Stimulated activated naive B cell treated with anti-CD40 and anti-IgM and Interleukin-4, amounts not matched to agents 10 μg/mL and 1 μg/mL and 100 μg/mL, for 72 hours (primary cell): ENCODE data around the gene PNLIPRP1.

Source experiments
- ATAC-seq, 2 donors: fragments of 150-1000 bp; cut with Tn5 transposase; replicated peaks; 2 replicates each; pipeline ENCODE4 v1.10.0; 2021; ENCODE audit warnings: moderate library complexity in 1 of 2
- DNase-seq: peaks from one replicate; pipeline ENCODE4 v3.0.0; 2021
- H3K27ac Mint-ChIP-seq: one replicate; pipeline ENCODE4 v1.8.0; 2022; ENCODE audit warnings: mild to moderate bottlenecking, mixed read lengths
- H3K27me3 Mint-ChIP-seq, 2 donors: one replicate each; pipeline ENCODE4 v1.8.0; 2022; ENCODE audit warnings: mixed read lengths in 2 of 2
- H3K36me3 Mint-ChIP-seq, 2 donors: one replicate each; pipeline ENCODE4 v1.8.0; 2022; ENCODE audit warnings: mixed read lengths in 2 of 2, mild to moderate bottlenecking in 1 of 2
- H3K4me1 Mint-ChIP-seq, 2 donors: one replicate each; pipeline ENCODE4 v1.8.0; 2022; ENCODE audit warnings: mixed read lengths in 2 of 2, mild to moderate bottlenecking in 1 of 2
- H3K4me3 Mint-ChIP-seq, 2 donors: one replicate each; pipeline ENCODE4 v1.8.0; 2022; ENCODE audit warnings: mild to moderate bottlenecking in 2 of 2, mixed read lengths in 2 of 2, moderate library complexity in 1 of 2
- H3K9me3 Mint-ChIP-seq, 2 donors: one replicate each; pipeline ENCODE4 v1.8.0; 2022; ENCODE audit warnings: mixed read lengths in 2 of 2, mild to moderate bottlenecking in 1 of 2

Gene PNLIPRP1

DNA sequence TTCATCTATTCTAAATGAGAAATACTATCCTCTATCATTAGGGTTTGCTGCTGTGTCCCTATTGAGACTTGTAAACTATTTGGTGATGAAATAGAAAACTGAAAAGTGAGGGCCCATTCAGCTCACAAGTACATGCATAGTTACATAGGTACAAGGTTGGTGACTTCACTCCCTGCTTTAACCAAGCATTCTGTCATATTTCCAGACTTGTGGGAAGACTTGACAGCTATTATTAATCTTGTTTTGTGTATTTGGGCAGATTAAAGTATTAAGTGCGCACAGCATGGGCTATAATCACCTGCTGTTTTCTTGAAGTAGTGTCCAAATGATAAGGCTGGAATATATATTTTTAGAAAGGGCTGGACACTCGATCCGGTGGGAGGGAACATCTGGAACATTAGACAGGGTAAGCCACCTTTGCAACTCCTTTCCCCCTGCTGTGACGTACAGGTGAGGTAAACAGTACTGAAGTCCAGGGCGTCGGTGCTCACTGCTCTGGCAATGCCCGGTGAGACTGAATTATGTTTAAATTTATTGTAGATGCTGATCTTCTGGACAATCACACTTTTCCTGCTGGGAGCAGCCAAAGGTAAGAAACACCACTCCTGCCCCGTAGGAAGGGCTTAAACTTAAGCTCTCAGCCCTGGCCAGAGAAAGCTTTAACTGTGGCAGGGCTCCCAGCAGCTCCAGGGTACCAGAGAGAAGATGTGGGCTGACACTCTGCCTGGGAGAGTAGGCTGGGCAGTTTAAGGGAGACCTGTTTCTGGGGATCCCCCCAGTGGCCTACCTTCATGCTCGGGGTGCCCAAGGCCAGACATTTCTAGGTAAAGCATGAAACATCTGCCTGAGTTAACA, at the start of gene PNLIPRP1:
Gene PNLIPRP1 (plus strand): TSS at position 370 of the 855 bp plus-strand sequence. CDS start 171 bp downstream, at position 541.
- H3K4me3 Mint-ChIP-seq, result no peak within 1 kb of the TSS
- ATAC-seq (no peak), DNase-seq (no peak)
- H3K4me1 Mint-ChIP-seq, result no peaks in the 10 kb centered on the region
- no peaks in the 10 kb centered on the region for H3K36me3 Mint-ChIP-seq
- H3K9me3 Mint-ChIP-seq, result peaks cover 2 to 3% of the 10 kb centered on the region in 2 donors
- H3K27me3 Mint-ChIP-seq, result no peaks in the 10 kb centered on the region
- no peak within 1 kb of the TSS for H3K27ac Mint-ChIP-seq

DNA sequence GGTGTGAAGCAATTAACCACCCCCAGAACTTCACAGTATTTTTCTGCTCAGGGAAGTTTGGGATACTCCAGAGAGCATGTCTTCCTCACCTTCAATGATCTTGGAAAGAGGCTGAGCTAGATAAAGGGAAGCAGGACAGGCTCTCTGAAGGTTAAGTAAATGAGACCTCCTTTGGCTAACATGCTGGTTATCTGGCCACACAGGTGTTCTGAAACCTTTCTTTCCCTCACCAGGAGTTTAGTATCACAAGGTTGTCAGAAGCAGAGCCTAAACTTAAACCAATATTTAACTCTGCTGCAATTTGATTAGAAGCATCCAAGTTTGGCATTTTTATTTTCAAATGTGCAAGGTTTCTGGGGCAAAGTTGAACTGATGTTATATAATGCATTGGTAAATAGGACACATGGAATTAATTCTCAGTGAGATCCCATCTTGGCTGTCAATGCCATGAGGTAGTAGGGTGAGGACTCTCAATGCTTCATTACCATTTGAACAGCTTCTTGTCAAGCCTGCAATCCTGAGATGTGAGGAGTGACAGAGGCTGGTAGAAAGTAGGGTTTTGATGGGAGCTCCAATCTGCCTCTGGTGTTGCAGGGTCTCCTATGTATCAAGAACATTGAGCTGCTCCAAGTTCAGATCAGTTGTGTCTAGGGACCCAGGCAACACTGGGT, 48.6 kb upstream of the PNLIPRP1 start:
- H3K36me3 Mint-ChIP-seq, result no peaks in the 10 kb centered on the region
- H3K27me3 Mint-ChIP-seq, result peaks cover 3 to 8% of the 10 kb centered on the region in 2 donors
- DNase-seq (no peak), ATAC-seq (no peak)
- H3K9me3 Mint-ChIP-seq, result peaks cover 0 to 9% of the 10 kb centered on the region in 2 donors
- H3K4me1 Mint-ChIP-seq, result no peaks in the 10 kb centered on the region
- no peak overlapping the region for H3K27ac Mint-ChIP-seq
- no peak overlapping the region for H3K4me3 Mint-ChIP-seq

DNA sequence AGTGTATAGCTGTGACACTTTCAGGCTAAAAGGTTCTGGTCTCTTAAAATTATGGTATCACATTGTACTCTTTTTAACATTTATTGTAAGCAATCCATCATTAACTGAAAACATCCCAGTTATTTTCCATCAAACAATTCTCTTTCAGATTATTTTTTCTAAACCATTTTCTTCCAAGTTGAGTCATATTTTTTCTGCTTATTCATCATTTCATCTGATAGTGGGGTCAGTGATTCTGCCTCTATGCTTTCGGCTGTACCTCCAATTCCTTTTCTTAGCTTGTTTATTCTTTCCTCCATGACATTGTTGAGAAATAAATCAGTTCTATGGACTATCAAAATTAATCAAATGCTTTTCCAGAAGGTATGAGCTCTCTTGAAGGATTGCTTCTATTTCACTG, 45.6 kb upstream of the PNLIPRP1 start:
- Mint-ChIP-seq H3K27me3 (peaks cover 0 to 7% of the 10 kb centered on the region in 2 donors), H3K4me3 (no peak overlapping the region), H3K27ac (no peak overlapping the region), H3K9me3 (peaks cover 0 to 3% of the 10 kb centered on the region in 2 donors), H3K4me1 (no peaks in the 10 kb centered on the region), H3K36me3 (no peaks in the 10 kb centered on the region)
- no peak for DNase-seq
- no peak for ATAC-seq

DNA sequence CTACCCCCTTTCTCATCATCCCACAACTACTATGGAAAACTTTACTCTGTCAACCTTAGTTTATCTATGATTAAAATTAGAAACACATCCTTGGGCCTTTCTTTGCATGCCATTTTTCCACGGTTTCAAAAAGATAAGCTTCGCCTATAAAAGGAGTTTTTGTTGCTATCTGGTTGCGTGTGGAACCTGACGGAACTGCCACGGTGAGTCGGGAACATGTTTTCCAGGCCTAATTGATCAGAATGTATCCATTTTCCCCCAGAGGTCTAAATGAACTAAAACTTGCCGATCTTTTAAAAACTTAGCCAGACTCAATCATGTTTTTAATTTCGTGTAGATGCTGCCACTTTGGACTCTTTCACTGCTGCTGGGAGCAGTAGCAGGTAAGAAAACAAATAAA, 45.0 kb upstream of the PNLIPRP1 start, which contains the start of gene PNLIP:
Gene PNLIP (plus strand): TSS at position 176 of the 400 bp plus-strand sequence. CDS start 162 bp downstream, at position 338.
- ATAC-seq (no peak), DNase-seq (no peak)
- Mint-ChIP-seq H3K9me3 (no peaks in the 10 kb centered on the region), H3K27ac (no peak within 1 kb of the TSS), H3K4me3 (no peak within 1 kb of the TSS), H3K4me1 (no peaks in the 10 kb centered on the region), H3K36me3 (no peaks in the 10 kb centered on the region), H3K27me3 (peaks cover 0 to 1% of the 10 kb centered on the region in 2 donors)

DNA sequence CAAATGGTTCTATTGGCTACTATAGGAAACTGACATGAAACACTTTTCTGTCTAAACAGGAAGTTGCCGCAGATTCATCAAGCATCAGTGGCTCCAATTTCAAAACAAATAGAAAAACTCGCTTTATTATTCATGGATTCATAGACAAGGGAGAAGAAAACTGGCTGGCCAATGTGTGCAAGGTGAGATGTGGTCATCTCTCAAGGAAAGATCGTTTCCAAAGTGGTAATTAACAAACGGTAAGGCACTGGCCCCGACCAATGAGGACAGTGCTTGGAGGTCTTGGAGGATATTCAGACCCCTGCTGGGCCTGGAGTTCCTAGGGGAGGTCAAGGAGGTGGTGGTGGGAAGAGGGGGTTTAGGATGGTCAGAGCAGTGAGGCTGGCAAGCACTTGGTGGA, 42.5 kb upstream of the PNLIPRP1 start:
- no peak overlapping the region for H3K27ac Mint-ChIP-seq
- no peaks in the 10 kb centered on the region for H3K27me3 Mint-ChIP-seq
- DNase-seq, result no peak
- no peak for ATAC-seq
- H3K4me1 Mint-ChIP-seq, result no peaks in the 10 kb centered on the region
- H3K4me3 Mint-ChIP-seq, result no peak overlapping the region
- no peaks in the 10 kb centered on the region for H3K9me3 Mint-ChIP-seq
- no peaks in the 10 kb centered on the region for H3K36me3 Mint-ChIP-seq

DNA sequence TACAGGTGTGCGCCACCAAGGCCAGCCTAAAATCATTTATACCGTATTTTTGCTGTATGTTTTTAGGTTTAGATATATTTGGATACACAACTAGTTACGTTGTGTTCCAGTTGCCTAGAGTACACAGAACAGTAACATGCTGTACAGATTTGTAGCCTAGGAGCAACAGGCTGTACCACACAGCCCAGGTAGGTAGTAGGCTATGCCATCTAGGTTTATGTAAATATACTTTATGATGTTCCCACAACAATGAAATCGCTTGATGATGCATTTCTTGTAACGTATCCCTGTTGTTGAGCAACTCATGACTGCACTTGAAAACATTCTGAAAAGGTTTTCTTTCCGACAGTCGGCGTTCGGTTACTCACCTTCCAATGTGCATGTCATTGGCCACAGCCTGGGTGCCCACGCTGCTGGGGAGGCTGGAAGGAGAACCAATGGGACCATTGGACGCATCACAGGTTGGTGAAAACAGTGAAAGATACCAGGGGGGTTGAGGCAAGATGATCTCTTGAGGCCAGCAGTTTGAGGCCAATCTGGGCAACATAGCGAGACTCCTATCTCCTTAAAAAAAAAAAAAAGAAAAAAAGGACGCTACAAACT, 37.3 kb upstream of the PNLIPRP1 start:
- H3K4me1 Mint-ChIP-seq, result no peaks in the 10 kb centered on the region
- no peaks in the 10 kb centered on the region for H3K9me3 Mint-ChIP-seq

DNA sequence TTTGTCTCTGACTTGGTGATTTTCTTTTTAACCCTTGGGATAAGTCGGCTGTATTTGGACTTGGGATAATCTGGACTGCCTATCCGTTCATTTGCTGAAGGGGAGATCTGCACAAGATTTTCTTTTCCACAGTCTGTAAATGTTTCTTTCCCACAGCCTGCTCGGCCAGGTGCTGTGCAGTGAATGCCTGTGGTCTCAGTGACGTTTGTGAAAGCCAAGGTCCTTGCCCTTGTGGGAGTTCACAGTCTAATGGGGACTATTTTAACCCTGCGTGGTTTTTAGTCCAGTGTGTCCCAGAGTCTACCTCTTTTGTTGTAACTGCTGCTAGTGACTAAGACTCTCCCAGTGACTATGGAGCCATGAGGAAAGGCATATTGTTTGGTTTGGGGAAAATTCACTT, 36.1 kb upstream of the PNLIPRP1 start:
- peaks cover 0 to 4% of the 10 kb centered on the region in 2 donors for H3K27me3 Mint-ChIP-seq
- no peaks in the 10 kb centered on the region for H3K4me1 Mint-ChIP-seq
- H3K4me3 Mint-ChIP-seq, result no peak overlapping the region
- DNase-seq (no peak), ATAC-seq (no peak)
- no peak overlapping the region for H3K27ac Mint-ChIP-seq
- H3K9me3 Mint-ChIP-seq, result no peaks in the 10 kb centered on the region
- no peaks in the 10 kb centered on the region for H3K36me3 Mint-ChIP-seq

More for the DNA sequence above, 37.3 kb upstream of the PNLIPRP1 start:
- no peak overlapping the region for H3K27ac Mint-ChIP-seq
- H3K36me3 Mint-ChIP-seq, result no peaks in the 10 kb centered on the region
- H3K4me3 Mint-ChIP-seq, result no peak overlapping the region
- H3K27me3 Mint-ChIP-seq, result no peaks in the 10 kb centered on the region
- no peak for ATAC-seq
- no peak for DNase-seq

DNA sequence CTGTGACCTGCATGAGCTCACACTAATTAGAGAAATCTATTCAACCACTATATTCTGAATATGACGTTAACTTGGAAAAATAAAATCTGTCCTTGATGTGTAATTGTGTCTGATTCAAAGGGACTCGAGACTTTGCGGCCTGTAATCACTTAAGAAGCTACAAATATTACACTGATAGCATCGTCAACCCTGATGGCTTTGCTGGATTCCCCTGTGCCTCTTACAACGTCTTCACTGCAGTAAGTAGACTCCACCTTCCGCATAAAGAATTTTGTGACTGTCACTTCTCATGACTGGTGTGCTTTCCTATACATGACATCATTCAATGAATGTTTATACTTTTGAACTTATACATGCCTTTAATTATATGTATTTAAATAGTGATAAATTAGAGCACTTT, 34.9 kb upstream of the PNLIPRP1 start:
- Mint-ChIP-seq H3K27me3 (peaks cover 0 to 4% of the 10 kb centered on the region in 2 donors), H3K36me3 (no peaks in the 10 kb centered on the region), H3K4me1 (no peaks in the 10 kb centered on the region), H3K4me3 (no peak overlapping the region), H3K27ac (no peak overlapping the region), H3K9me3 (no peaks in the 10 kb centered on the region)
- DNase-seq, result no peak
- no peak for ATAC-seq

DNA sequence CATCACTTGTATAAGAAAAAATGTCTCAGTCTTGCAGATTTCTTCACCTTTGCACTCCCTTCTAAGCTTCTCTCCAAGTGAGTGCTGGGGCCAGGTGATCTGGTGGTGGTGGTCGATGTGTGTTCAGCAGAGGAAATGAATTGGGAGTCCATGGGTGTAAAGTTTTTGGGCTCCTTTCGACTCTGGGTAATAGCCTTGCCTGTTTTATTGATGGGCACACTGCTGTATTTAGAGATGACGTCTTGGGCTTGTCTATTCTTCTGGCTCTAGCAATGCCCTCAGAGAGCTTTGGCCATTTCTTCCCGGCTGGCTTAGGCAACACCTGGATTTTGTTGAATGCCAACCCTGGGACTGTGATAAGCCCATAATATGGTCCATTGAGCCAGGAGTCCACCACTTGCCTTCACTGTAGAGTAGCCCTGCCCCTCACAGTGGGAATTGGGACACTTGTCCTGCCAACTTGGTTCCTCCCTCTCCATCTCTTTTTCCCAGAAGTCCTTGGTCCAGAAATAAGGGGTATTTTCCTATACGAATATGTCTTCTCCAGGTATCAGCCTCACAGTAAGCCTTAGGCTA, 33.4 kb upstream of the PNLIPRP1 start:
- DNase-seq (no peak), ATAC-seq (no peak)
- Mint-ChIP-seq H3K4me1 (no peaks in the 10 kb centered on the region), H3K27ac (no peak overlapping the region), H3K27me3 (peaks cover 0 to 4% of the 10 kb centered on the region in 2 donors), H3K9me3 (no peaks in the 10 kb centered on the region), H3K4me3 (no peak overlapping the region), H3K36me3 (no peaks in the 10 kb centered on the region)

DNA sequence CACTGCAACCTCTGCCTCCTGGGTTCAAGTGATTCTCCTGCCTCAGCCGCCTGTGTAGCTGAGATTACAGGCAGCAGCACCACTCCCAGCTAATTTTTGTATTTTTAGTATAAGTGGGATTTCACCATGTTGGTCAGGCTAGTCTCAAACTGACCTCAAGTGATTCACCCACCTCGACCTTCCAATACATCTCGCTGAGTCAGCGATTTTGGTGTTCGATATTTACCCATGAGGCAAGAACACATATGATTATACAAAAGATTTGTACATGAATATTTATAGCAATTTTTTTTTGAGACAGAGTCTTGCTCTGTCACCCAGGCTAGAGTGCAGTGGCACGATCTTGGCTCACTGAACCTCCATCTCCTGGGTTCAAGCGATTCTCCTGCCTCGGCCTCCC, 25.2 kb upstream of the PNLIPRP1 start:
- H3K9me3 Mint-ChIP-seq, result peaks cover 2 to 10% of the 10 kb centered on the region in 2 donors
- H3K27ac Mint-ChIP-seq, result no peak overlapping the region
- no peaks in the 10 kb centered on the region for H3K36me3 Mint-ChIP-seq
- no peaks in the 10 kb centered on the region for H3K4me1 Mint-ChIP-seq
- DNase-seq (no peak), ATAC-seq (no peak)
- H3K27me3 Mint-ChIP-seq, result peaks cover 0 to 4% of the 10 kb centered on the region in 2 donors
- H3K4me3 Mint-ChIP-seq, result no peak overlapping the region

DNA sequence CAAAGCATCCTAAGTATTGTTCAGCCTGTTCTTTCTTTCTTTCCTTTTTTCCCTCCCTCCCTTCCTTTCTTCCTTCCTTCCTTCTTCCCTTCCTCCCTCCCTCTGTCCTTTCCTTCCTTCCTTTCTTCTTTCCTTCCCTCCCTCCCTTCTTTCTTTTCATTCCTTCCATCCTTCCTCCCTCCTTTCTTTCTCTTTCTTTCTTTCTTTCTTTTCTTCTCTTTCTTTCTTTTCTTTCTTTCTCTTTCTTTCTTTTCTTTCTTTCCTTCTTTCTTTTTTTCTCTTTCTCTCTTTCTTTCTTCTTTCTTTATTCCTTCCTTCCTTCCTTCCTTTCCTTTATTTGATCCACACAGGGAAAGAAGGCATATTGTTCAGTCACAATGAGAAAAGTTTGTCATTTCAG, 23.8 kb upstream of the PNLIPRP1 start:
- Mint-ChIP-seq H3K27ac (no peak overlapping the region), H3K36me3 (no peaks in the 10 kb centered on the region), H3K4me3 (no peak overlapping the region), H3K27me3 (peaks cover 0 to 4% of the 10 kb centered on the region in 2 donors), H3K4me1 (no peaks in the 10 kb centered on the region), H3K9me3 (peaks cover 2 to 10% of the 10 kb centered on the region in 2 donors)
- DNase-seq (no peak), ATAC-seq (no peak)

DNA sequence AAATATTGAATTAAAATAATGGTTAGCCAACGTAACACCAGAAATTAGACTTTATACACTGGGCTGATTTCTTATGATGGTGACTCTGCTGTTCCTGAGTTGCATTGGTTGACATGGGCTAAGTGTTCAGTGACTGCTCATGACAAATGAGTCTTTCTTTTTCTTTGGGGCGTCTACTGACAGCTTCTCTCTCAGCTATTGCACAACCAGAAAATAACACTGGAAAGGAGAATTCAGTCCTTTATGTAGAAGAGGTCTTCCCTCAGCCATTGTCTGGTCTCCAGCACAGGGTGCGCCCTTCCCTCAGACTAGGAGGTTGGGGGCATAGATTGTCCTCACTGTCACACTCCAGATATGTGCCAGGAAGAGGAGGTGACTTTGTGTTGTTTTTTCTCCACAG, 23.4 kb upstream of the PNLIPRP1 start:
- DNase-seq (no peak), ATAC-seq (no peak)
- H3K27ac Mint-ChIP-seq, result no peak overlapping the region
- H3K4me1 Mint-ChIP-seq, result no peaks in the 10 kb centered on the region
- peaks cover 2 to 10% of the 10 kb centered on the region in 2 donors for H3K9me3 Mint-ChIP-seq
- H3K4me3 Mint-ChIP-seq, result no peak overlapping the region
- no peaks in the 10 kb centered on the region for H3K36me3 Mint-ChIP-seq
- H3K27me3 Mint-ChIP-seq, result peaks cover 0 to 4% of the 10 kb centered on the region in 2 donors

DNA sequence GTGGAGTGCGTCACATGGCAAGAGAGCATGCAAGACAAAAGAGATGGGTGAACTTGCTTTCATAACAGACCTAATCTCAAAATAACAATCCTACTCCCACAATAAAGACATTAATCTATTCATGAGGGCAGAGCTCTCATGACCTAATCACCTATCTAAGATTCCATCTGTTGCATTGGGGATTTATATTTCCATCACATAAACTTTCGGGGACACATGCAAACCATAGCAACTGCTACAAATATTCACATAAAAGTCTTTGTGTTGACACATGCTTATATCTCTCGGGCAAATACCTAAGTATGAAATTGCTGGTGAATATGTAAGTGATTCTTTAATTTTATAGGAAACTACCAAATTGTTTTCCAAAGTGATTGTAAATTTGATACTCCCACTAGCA, 16.0 kb upstream of the PNLIPRP1 start:
- no peak overlapping the region for H3K4me3 Mint-ChIP-seq
- H3K4me1 Mint-ChIP-seq, result no peaks in the 10 kb centered on the region
- no peak overlapping the region for H3K27ac Mint-ChIP-seq
- DNase-seq, result no peak
- no peak for ATAC-seq
- H3K36me3 Mint-ChIP-seq, result no peaks in the 10 kb centered on the region
- no peaks in the 10 kb centered on the region for H3K27me3 Mint-ChIP-seq
- no peaks in the 10 kb centered on the region for H3K9me3 Mint-ChIP-seq

DNA sequence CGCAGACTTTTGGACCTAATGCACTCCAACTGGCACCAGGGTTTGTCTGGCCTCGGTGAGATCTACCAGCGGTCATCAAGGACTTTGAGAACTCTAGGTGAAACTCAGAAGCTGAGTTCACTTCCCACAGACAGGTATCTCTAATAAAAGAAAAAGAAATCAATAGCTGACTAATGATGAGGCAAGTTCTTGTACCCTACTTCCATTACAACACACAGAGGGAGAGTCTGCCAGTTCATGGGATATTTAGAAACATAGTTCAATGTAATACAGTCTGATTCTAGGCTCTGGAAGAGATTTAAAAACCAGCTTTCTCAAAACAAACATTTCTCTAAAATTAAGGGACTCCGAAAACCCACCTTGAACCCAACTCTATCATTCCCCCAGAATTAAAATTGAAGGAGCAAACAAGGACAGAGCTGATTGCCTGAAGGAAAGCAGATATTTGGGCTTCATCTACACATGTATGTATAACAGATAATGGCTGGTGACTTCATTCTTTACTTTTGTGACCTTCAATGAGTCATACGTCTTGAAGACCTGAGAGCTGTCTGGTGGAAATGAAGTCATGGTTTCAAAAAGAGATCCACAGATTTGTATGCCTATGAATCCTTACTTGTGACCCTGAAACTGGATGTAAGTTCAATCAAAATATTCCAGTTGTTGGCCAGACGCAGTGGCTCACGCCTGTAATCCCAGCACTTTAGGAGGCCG, 2.7 kb upstream of the PNLIPRP1 start:
- Mint-ChIP-seq H3K9me3 (peaks cover 2 to 6% of the 10 kb centered on the region in 2 donors), H3K27me3 (no peaks in the 10 kb centered on the region), H3K4me3 (no peak overlapping the region), H3K4me1 (no peaks in the 10 kb centered on the region), H3K36me3 (no peaks in the 10 kb centered on the region), H3K27ac (no peak overlapping the region)
- no peak for ATAC-seq
- no peak for DNase-seq
